Measurements from ENCODE around the gene SLC25A23.

DNA sequence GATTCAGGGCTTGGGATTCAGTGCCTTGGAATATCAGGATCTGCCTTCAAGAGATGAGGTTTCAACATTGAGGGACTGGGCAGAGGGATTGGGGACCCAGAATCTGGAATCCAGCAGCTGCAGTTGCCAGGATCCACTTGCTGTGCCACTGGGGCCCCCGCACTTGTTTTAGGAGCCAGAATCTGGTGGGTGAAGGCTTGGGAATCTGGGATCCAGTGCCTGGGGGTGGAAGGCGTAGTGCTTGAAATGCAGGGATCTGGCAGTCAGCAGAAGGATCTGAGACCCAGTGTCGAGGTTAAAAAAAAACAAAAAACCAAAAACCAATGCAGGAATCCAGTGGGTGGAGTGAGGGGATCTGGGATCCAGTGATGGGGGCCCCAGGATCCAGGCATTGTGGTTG, 18.7 kb downstream of the SLC25A23 start:
- no peak for TF ChIP-seq TCF3 (CRISPR knock-in tag; IDR thresholded peaks at IDR 0.05)
- TF ChIP-seq RCOR1 (IDR thresholded peaks at IDR 0.05; ENCODE audit: borderline replicate concordance in 1 of 2, low read depth in 2 of 2, low read length in 2 of 2): no peak
- TF ChIP-seq NCOA1 (IDR thresholded peaks at IDR 0.05; ENCODE audit: low read depth): no peak
- TF ChIP-seq ZNF232 (CRISPR knock-in tag; IDR thresholded peaks at IDR 0.05): no peak
- TF ChIP-seq TEAD4 (IDR thresholded peaks at IDR 0.05; ENCODE audit: low read length): no peak
- TF ChIP-seq TEAD4 (CRISPR knock-in tag; IDR thresholded peaks at IDR 0.05; ENCODE audit: borderline replicate concordance): no peak
- no peak for TF ChIP-seq DDX20 (tag; IDR thresholded peaks at IDR 0.05; ENCODE audit: low read depth)
- no peak for TF ChIP-seq DNMT1 (IDR thresholded peaks at IDR 0.05)
- no peak for TF ChIP-seq POLR2A (conservative IDR thresholded peaks at IDR 0.05)

Data from K562 (cell line).